ENCODE results near the gene CUL5.

GRCh38 chr11:108117746-108118371 lies 109.2 kb downstream of the CUL5 start:
- TF ChIP-seq POLR2A (IDR thresholded peaks at IDR 0.05; ENCODE audit: low read length) (no peak), GATA1 (IDR thresholded peaks at IDR 0.05; ENCODE audit: low read depth, low read length) (no peak)
